Measurements from ENCODE around the gene SLC22A31.

The SLC22A31 gene

DNA sequence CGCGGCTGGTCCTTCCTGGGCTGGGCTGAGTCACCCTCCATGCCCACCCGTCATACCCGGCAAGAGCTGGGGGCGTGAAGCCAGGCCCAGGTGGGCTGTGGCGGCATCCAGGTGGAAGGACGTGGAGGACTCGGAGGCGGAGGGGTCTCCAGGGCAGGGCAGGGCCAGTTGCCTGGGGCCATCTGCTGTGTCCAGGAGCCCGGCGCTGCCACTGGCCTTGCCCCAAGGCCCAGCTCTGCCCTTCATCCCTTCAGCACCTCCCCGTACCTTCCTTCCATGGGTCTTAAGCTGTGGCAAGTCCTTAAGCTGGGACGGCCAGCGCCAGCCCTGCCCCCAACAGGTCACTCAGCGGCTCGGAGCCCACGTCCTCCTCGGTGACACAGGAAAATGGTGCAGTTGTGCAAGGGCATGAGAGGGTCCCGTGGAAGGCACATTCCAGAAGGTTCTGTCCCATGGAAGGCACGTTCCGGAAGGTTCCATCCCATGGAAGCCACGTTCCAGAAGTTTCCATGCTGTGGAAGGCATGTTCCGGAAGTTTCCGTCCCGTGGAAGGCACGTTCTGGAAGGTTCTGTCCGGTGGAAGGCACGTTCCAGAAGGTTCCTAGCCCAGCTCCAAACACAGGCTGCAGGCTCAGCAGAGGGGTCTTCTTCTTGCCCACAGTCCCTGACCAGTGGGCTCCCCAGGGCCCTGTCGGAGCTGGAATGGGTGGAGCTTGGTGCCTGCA lies 39.2 kb downstream of the SLC22A31 start:
- H3K4me3 ChIP-seq (ENCODE audit: low read length), result no peak overlapping the region
- TF ChIP-seq, protein P1, sequence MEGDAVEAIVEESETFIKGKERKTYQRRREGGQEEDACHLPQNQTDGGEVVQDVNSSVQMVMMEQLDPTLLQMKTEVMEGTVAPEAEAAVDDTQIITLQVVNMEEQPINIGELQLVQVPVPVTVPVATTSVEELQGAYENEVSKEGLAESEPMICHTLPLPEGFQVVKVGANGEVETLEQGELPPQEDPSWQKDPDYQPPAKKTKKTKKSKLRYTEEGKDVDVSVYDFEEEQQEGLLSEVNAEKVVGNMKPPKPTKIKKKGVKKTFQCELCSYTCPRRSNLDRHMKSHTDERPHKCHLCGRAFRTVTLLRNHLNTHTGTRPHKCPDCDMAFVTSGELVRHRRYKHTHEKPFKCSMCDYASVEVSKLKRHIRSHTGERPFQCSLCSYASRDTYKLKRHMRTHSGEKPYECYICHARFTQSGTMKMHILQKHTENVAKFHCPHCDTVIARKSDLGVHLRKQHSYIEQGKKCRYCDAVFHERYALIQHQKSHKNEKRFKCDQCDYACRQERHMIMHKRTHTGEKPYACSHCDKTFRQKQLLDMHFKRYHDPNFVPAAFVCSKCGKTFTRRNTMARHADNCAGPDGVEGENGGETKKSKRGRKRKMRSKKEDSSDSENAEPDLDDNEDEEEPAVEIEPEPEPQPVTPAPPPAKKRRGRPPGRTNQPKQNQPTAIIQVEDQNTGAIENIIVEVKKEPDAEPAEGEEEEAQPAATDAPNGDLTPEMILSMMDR (IDR thresholded peaks at IDR 0.05; ENCODE audit: insufficient read depth, low read depth, low read length, missing control alignments), result no peak
- no peak for DNase-seq (ENCODE audit: low read depth)

DNA sequence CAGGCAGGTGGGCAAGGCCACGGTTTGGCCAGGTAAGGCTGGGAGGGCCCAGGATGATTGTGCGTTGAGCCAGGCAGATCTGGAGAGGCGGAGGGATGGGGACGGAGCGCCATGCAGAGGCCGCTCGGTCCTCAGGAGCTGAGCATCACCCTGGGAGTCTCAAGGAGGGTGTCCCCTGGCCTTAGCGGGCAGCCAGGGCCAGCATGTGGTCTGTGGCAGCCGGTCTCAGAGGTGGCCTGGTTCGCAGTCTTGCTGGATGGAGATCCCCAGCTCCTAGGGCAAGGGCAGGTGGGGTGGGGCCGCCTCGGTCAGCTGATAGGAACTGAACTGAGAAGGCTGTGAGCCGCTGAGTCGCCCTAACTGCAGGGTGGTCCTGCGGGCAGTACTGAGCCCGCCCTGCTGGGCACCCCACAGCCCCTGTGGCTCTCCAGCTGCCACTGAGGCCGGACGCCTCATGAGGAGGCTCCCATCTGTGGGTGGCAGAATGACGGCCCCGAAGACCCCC lies 40.4 kb downstream of the SLC22A31 start:
- TF ChIP-seq, protein P1 (IDR thresholded peaks at IDR 0.05; ENCODE audit: insufficient read depth, low read depth, low read length, missing control alignments), result no peak
- no peak overlapping the region for H3K4me3 ChIP-seq (ENCODE audit: low read length)
- no peak for DNase-seq (ENCODE audit: low read depth)

DNA sequence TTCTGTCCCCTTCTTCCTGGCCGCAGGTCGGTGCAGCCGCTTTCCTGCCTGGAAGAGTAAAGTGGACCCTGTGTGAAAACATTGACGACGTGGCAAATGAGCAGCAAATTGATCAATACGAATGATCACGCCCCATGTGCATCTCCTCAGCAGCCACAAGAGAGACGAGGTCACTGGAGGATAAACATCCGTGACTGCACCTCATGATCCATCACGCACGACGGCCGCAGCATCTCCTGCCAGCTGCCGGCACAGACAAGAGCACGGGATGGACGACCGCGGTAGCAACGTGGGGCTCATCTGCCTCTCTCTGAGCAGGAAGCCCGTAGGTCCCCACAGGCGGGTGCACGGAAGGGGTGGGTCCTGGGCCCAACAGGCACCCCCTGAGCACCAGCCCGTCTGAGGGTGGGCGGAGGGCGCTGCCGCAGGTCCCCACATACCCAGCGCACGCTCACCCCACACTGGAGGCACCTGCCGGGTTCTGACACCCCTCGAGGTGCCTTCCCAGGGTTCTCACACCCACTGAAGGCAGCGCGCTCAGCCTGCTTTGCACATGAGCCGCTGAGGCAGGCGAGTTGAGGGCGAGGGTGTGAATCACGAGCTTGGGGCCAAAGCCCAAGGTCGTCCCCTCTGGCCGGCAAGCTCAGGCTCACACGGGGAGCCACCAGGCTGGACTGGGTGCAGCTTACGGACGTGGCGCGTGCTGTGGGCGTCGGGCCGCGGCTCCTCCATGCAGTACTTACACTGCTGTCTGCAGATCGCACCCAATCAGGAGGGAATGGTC lies 41.1 kb downstream of the SLC22A31 start:
- no peak for DNase-seq (ENCODE audit: low read depth)
- TF ChIP-seq, protein P1 (IDR thresholded peaks at IDR 0.05; ENCODE audit: insufficient read depth, low read depth, low read length, missing control alignments), result no peak
- H3K4me3 ChIP-seq (ENCODE audit: low read length), result no peak overlapping the region

DNA sequence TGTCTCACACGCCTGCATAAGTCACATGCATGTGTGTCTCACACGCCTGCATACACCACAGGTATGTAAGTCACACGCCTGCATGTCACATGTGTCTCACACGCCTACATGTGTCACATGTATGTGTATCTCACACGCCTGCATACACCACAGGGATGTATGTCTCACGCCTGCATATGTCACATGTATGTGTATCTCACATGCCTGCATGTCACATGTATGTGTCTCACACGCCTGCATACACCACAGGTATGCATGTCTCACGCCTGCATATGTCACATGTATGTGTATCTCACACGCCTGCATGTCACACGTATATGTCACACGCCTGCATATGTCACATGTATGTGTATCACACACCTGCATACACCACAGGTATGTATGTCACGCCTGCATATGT lies 42.6 kb downstream of the SLC22A31 start:
- TF ChIP-seq, protein P1 (IDR thresholded peaks at IDR 0.05; ENCODE audit: insufficient read depth, low read depth, low read length, missing control alignments), result no peak
- H3K4me3 ChIP-seq (ENCODE audit: low read length), result no peak overlapping the region
- no peak for DNase-seq (ENCODE audit: low read depth)

DNA sequence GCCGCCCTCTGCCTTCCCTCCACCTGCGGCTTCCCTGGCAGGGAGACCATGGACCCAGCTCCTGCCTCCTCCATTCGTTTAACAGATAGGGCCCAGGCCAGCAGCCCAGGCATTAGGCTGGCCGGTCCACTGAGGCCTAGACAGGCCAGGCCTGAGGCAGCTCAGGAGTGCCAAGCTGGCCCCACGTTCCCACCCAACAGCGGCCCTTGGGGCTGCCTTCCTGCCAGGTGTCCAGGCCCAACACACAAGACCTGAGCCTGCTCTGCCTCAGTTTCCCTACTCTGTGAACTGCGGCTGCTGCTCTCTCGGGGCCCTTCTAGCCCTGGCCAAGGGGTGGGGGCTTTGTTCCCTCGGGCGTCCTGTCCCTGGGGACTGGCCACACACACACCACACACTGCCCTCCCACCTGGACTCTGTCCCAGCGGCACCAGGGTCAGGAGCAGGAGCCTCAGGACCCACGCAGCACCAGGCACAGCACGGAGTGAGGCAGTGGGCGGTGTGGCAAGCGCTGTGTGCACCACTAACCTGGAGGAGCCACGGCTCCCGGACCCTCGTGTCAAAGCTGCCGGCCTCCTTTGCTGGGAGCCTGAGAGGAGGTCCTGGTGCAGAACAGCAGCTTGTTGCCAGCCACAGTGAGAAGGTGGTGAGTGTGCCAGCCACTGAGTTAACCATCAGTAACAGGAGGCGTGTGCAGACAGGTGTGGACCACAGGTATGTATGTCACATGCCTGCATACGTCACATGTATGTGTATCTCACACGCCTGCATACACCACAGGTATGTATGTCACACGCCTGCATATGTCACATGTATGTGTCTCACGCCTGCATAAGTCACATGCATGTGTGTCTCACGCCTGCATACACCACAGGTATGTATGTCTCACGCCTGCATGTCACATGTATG lies 43.3 kb downstream of the SLC22A31 start:
- H3K4me3 ChIP-seq (ENCODE audit: low read length), result no peak overlapping the region
- TF ChIP-seq, protein P1 (IDR thresholded peaks at IDR 0.05; ENCODE audit: insufficient read depth, low read depth, low read length, missing control alignments), result no peak
- peak; percentile 25 for DNase-seq (ENCODE audit: low read depth)

DNA sequence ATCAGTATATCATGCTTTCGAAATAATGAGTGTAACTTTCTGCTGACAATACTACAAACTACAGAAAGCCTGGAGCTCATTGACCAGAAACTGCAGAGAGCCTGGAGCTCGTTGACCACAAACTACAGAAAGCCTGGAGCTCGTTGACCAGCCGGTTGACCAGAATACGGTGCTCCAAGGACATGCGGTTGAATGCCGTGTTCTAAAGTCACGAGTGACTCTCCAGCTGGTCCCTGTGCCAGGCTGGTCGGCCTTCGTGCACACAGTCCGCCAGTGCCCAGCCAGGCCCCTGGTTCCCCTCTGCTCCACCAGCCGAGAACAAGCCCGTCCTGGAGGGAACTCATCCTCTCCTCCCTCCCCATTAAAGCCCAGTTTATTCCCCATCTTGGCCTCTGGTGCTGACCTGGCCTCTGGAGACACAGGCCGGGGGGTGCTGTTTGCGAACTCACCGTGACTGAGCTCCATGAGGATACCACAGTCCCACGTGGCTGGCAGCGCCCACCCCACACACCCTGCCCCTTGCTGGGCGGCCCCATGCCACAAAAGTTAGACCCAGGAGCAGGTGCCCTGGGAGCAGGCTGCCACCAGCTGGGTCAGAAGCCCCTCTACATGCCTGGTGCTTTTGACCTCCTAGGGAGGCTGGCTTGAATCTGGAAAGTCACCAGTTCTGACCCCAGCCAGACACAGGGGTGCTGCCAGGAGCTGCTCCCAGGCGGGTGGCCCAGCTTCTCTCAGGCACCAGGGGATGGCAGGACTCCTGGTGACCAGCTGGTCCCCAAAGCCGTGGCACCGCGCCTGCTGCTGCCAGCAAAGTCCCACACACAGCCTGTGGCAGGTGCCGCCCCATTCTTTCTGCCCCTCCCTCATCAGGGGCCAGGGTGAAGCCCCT lies 44.2 kb downstream of the SLC22A31 start:
- no peak overlapping the region for H3K4me3 ChIP-seq (ENCODE audit: low read length)
- TF ChIP-seq, protein P1 (IDR thresholded peaks at IDR 0.05; ENCODE audit: insufficient read depth, low read depth, low read length, missing control alignments), result no peak
- DNase-seq (ENCODE audit: low read depth), result no peak
